Measurements from ENCODE around the gene ADAMTS7. TPM values are rescaled to one million over a fixed set of nuclear protein-coding genes. Genes with fewer than 3 reads are reported as not detected.
"Not testable (repeated sequence)": the region's sequence is repeated elsewhere in the genome, so short reads cannot be mapped to it uniquely, and the experiment has no call there.

The ADAMTS7 gene
- total RNA-seq, 4 donors from 2014 or later, result 0.59 to 2.1 (median 0.60) TPM

- TF ChIP-seq CTCF (IDR thresholded peaks at IDR 0.05) (no peak), POLR2A (IDR thresholded peaks at IDR 0.05) (no peak)
- DNase-seq (ENCODE audit: low spot score in 2 of 2), result no peak
- intact Hi-C loops (cut with DNase I; ENCODE audit: low total_unique reads), result no loop called here
- WGBS, 2 donors, result 87% methylated on average over 5 of the region's 5 CpGs
- H3K4me3 ChIP-seq (ENCODE audit: low read depth, poor library complexity, severe bottlenecking), result no peak overlapping the region
Observed at GRCh38 chr15:78778422-78778821, 32.8 kb downstream of the ADAMTS7 start.

- WGBS, 2 donors, result 78 to 91% methylated on average over 6 to 12 of the region's 12 CpGs
- DNase-seq (ENCODE audit: low spot score in 2 of 2); intact Hi-C loops (cut with DNase I; ENCODE audit: low total_unique reads); H3K4me3 ChIP-seq (ENCODE audit: low read depth, poor library complexity, severe bottlenecking): not testable (repeated sequence)
Observed at GRCh38 chr15:78777953-78778345, 33.3 kb downstream of the ADAMTS7 start.

DNA sequence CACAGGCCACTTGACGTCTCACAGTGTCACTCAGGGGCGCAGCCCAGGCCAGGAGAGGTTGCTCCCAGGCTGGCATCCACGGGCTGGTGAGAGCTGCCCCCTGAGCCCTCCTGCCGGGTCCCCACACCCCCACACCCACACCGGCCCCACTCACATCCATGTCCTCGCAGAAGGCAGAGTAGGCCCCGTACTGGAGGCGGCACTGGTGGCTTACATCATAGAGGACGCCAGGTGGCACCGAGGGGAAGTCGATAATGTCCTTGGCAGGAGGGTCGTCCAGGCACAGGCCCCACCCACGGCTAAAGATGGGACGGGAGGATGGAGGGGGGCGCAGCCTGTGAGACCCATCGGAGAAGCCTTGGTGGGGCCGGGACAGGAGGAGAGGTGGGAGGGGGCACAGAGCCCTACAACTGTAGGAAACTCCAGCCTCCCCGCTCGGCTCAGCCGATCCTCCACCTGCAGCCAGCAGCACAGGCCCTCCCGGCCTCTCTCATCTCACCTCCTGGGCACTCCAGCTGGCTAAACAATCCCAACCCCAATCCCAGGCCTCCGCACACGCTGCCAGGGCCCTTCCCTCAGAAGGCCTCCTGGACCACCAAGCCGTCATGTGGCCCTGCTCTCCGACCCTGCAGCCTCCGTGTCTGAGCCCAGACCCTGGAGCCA lies 33.8 kb downstream of the ADAMTS7 start:
- intact Hi-C loops (cut with DNase I; ENCODE audit: low total_unique reads); DNase-seq (ENCODE audit: low spot score in 2 of 2); H3K4me3 ChIP-seq (ENCODE audit: low read depth, poor library complexity, severe bottlenecking): not testable (repeated sequence)
- whole genome bisulfite sequencing, 2 donors, result 90 to 91% methylated on average over 20 to 23 of the region's 26 CpGs

GRCh38 chr15:78776046-78776925 lies 35.0 kb downstream of the ADAMTS7 start:
- 87 to 90% methylated on average over 14 to 15 of the region's 25 CpGs for WGBS, 2 donors
- DNase-seq (ENCODE audit: low spot score in 2 of 2); H3K4me3 ChIP-seq (ENCODE audit: low read depth, poor library complexity, severe bottlenecking); intact Hi-C loops (cut with DNase I; ENCODE audit: low total_unique reads): not testable (repeated sequence)

GRCh38 chr15:78775472-78775871 lies 35.8 kb downstream of the ADAMTS7 start:
- H3K4me3 ChIP-seq (ENCODE audit: low read depth, poor library complexity, severe bottlenecking), result no peak overlapping the region
- TF ChIP-seq CTCF (IDR thresholded peaks at IDR 0.05) (no peak), POLR2A (IDR thresholded peaks at IDR 0.05) (no peak)
- no peak for DNase-seq (ENCODE audit: low spot score in 2 of 2)
- intact Hi-C loops (cut with DNase I; ENCODE audit: low total_unique reads), result no loop called here
- WGBS, 2 donors, result 96% methylated on average over 3 to 5 of the region's 8 CpGs

GRCh38 chr15:78774451-78774990 lies 36.7 kb downstream of the ADAMTS7 start:
- DNase-seq (ENCODE audit: low spot score in 2 of 2); H3K4me3 ChIP-seq (ENCODE audit: low read depth, poor library complexity, severe bottlenecking); intact Hi-C loops (cut with DNase I; ENCODE audit: low total_unique reads): not testable (repeated sequence)
- 86 to 94% methylated on average over 15 of the region's 15 CpGs for WGBS, 2 donors

GRCh38 chr15:78773765-78774450 lies 37.4 kb downstream of the ADAMTS7 start:
- DNase-seq (ENCODE audit: low spot score in 2 of 2); H3K4me3 ChIP-seq (ENCODE audit: low read depth, poor library complexity, severe bottlenecking); intact Hi-C loops (cut with DNase I; ENCODE audit: low total_unique reads): not testable (repeated sequence)
- WGBS, 2 donors, result 94 to 96% methylated on average over 15 to 21 of the region's 25 CpGs

DNA sequence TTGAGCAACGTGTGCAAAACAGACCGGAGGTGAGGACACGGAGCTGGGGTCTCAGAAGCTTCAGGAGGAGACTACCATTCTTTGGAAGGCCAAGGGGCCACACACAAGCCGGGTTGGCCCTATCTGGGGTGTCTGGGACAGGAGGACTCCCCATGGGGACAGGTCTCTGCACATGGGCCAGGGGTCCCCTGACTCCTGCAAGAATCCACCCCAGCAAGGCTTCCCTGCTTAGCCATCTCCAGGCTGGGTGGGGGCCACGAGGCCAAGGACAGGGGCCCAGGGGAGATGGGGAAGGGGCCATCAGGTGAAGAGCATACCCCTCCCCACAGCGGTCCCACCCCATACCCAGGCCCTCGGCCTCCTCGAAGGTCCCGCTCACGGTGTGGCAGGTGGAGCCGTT lies 38.5 kb downstream of the ADAMTS7 start:
- WGBS, 2 donors, result 89 to 100% methylated on average over 2 to 4 of the region's 11 CpGs
- intact Hi-C loops (cut with DNase I; ENCODE audit: low total_unique reads), result no loop called here
- no peak overlapping the region for H3K4me3 ChIP-seq (ENCODE audit: low read depth, poor library complexity, severe bottlenecking)
- DNase-seq (ENCODE audit: low spot score in 2 of 2), result no peak
- TF ChIP-seq CTCF (IDR thresholded peaks at IDR 0.05) (no peak), POLR2A (IDR thresholded peaks at IDR 0.05) (no peak)

- H3K4me3 ChIP-seq (ENCODE audit: low read depth, poor library complexity, severe bottlenecking); intact Hi-C loops (cut with DNase I; ENCODE audit: low total_unique reads); DNase-seq (ENCODE audit: low spot score in 2 of 2): not testable (repeated sequence)
- 81 to 91% methylated on average over 13 to 21 of the region's 23 CpGs for WGBS, 2 donors
Observed at GRCh38 chr15:78771436-78772000, 39.7 kb downstream of the ADAMTS7 start.

- intact Hi-C loops (cut with DNase I; ENCODE audit: low total_unique reads); H3K4me3 ChIP-seq (ENCODE audit: low read depth, poor library complexity, severe bottlenecking); DNase-seq (ENCODE audit: low spot score in 2 of 2): not testable (repeated sequence)
- WGBS, 2 donors, result 89 to 90% methylated on average over 9 of the region's 9 CpGs
Observed at GRCh38 chr15:78771020-78771419, 40.2 kb downstream of the ADAMTS7 start.
